A549 (cell line): Measurements from ENCODE around the gene TMEM61.

Experiments
- BHLHE40 ChIP-seq: IDR thresholded peaks from 2 replicates; pipeline ENCODE4 v1.6.1; 2012; ENCODE audit warnings: low read depth, low read length, inconsistent platforms
- CEBPB ChIP-seq, 2 experiments: fragments of >200 bp in 1 of 2; sonication (Bioruptor Twin) in 1 of 2; formaldehyde crosslinking in 1 of 2; IDR thresholded peaks; 2 replicates each; pipeline ENCODE4 v1.6.1; 2012 to 2016
- ESRRA ChIP-seq: fragments of 150-350 bp; IDR thresholded peaks from 2 replicates; pipeline ENCODE4 v1.6.1; 2014; ENCODE audit warnings: mild to moderate bottlenecking, low read length, borderline replicate concordance
- HDAC2 ChIP-seq: fragments of 200-600 bp; sonication (generic); IDR thresholded peaks from 2 replicates; pipeline ENCODE4 v1.6.1; 2016
- HOXA7 ChIP-seq: fragments of 250-450 bp; sonication (Bioruptor Pico); IDR thresholded peaks from 2 replicates; pipeline ENCODE4 v1.5.0; 2020; ENCODE audit warnings: mild to moderate bottlenecking, moderate library complexity
- MYC ChIP-seq: IDR thresholded peaks from 2 replicates; pipeline ENCODE4 v1.6.1; 2012; ENCODE audit warnings: mild to moderate bottlenecking, inconsistent platforms, low read length, improper control_type of control experiment, borderline replicate concordance
- POLR2A ChIP-seq: IDR thresholded peaks from 2 replicates; pipeline ENCODE4 v1.6.1; 2012; ENCODE audit warnings: mild to moderate bottlenecking, low read length
- TF ChIP-seq, protein P1 (sequence below): fragments of >200 bp; sonication (Bioruptor Twin); formaldehyde crosslinking; IDR thresholded peaks from 3 replicates; pipeline ENCODE4 v1.5.1; 2016
- TF ChIP-seq, protein P2 (sequence below): fragments of 200-600 bp; sonication (generic); IDR thresholded peaks from 2 replicates; pipeline ENCODE4 v1.6.1; 2016; ENCODE audit warnings: antibody characterized with exemption, mild to moderate bottlenecking, moderate library complexity

- TF ChIP-seq BHLHE40, result no peak
- TF ChIP-seq, protein P1, sequence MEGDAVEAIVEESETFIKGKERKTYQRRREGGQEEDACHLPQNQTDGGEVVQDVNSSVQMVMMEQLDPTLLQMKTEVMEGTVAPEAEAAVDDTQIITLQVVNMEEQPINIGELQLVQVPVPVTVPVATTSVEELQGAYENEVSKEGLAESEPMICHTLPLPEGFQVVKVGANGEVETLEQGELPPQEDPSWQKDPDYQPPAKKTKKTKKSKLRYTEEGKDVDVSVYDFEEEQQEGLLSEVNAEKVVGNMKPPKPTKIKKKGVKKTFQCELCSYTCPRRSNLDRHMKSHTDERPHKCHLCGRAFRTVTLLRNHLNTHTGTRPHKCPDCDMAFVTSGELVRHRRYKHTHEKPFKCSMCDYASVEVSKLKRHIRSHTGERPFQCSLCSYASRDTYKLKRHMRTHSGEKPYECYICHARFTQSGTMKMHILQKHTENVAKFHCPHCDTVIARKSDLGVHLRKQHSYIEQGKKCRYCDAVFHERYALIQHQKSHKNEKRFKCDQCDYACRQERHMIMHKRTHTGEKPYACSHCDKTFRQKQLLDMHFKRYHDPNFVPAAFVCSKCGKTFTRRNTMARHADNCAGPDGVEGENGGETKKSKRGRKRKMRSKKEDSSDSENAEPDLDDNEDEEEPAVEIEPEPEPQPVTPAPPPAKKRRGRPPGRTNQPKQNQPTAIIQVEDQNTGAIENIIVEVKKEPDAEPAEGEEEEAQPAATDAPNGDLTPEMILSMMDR, result no peak
- TF ChIP-seq HDAC2, result no peak
- no peak for TF ChIP-seq POLR2A
- TF ChIP-seq, protein P2, sequence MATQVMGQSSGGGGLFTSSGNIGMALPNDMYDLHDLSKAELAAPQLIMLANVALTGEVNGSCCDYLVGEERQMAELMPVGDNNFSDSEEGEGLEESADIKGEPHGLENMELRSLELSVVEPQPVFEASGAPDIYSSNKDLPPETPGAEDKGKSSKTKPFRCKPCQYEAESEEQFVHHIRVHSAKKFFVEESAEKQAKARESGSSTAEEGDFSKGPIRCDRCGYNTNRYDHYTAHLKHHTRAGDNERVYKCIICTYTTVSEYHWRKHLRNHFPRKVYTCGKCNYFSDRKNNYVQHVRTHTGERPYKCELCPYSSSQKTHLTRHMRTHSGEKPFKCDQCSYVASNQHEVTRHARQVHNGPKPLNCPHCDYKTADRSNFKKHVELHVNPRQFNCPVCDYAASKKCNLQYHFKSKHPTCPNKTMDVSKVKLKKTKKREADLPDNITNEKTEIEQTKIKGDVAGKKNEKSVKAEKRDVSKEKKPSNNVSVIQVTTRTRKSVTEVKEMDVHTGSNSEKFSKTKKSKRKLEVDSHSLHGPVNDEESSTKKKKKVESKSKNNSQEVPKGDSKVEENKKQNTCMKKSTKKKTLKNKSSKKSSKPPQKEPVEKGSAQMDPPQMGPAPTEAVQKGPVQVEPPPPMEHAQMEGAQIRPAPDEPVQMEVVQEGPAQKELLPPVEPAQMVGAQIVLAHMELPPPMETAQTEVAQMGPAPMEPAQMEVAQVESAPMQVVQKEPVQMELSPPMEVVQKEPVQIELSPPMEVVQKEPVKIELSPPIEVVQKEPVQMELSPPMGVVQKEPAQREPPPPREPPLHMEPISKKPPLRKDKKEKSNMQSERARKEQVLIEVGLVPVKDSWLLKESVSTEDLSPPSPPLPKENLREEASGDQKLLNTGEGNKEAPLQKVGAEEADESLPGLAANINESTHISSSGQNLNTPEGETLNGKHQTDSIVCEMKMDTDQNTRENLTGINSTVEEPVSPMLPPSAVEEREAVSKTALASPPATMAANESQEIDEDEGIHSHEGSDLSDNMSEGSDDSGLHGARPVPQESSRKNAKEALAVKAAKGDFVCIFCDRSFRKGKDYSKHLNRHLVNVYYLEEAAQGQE, result no peak
- TF ChIP-seq MYC, result no peak
- TF ChIP-seq HOXA7 (CRISPR knock-in tag), result no peak
- no peak for TF ChIP-seq CEBPB (IDR thresholded peaks at IDR 0.05)
- no peak for TF ChIP-seq ESRRA
Observed at GRCh38 chr1:54998677-54999076, 18.2 kb downstream of the TMEM61 start, which contains the start of gene BSND.
